ENCODE data around the gene ZFYVE28.

DNA sequence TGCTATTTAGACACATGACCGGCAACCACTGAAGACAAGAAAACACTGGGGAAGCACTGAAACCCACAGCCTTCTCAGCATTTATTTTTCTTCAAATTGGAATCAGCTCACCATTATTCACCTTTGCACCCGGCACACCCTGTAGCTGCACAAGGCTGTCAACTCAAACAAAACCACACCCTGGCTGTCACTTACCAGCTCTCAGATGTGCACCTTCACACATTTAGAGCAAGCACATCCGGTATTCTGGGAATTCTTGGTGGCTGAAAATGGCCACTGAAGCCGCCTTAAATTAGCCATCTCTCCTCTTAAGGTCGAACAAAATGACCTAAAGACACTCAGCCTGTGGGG lies 5.9 kb downstream of the ZFYVE28 start:
- no peak for TF ChIP-seq EZH2phosphoT487 (IDR thresholded peaks at IDR 0.05)
- TF ChIP-seq, protein P1, sequence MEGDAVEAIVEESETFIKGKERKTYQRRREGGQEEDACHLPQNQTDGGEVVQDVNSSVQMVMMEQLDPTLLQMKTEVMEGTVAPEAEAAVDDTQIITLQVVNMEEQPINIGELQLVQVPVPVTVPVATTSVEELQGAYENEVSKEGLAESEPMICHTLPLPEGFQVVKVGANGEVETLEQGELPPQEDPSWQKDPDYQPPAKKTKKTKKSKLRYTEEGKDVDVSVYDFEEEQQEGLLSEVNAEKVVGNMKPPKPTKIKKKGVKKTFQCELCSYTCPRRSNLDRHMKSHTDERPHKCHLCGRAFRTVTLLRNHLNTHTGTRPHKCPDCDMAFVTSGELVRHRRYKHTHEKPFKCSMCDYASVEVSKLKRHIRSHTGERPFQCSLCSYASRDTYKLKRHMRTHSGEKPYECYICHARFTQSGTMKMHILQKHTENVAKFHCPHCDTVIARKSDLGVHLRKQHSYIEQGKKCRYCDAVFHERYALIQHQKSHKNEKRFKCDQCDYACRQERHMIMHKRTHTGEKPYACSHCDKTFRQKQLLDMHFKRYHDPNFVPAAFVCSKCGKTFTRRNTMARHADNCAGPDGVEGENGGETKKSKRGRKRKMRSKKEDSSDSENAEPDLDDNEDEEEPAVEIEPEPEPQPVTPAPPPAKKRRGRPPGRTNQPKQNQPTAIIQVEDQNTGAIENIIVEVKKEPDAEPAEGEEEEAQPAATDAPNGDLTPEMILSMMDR (IDR thresholded peaks at IDR 0.05), result no peak
